ENCODE data around the gene KCNIP4. TPM values are rescaled to one million over a fixed set of nuclear protein-coding genes. Genes with fewer than 3 reads are reported as not detected.

Gene KCNIP4
- total and polyA plus RNA-seq, 3 donors from 2014 or later = 0.68 TPM; not detected in 2

DNA sequence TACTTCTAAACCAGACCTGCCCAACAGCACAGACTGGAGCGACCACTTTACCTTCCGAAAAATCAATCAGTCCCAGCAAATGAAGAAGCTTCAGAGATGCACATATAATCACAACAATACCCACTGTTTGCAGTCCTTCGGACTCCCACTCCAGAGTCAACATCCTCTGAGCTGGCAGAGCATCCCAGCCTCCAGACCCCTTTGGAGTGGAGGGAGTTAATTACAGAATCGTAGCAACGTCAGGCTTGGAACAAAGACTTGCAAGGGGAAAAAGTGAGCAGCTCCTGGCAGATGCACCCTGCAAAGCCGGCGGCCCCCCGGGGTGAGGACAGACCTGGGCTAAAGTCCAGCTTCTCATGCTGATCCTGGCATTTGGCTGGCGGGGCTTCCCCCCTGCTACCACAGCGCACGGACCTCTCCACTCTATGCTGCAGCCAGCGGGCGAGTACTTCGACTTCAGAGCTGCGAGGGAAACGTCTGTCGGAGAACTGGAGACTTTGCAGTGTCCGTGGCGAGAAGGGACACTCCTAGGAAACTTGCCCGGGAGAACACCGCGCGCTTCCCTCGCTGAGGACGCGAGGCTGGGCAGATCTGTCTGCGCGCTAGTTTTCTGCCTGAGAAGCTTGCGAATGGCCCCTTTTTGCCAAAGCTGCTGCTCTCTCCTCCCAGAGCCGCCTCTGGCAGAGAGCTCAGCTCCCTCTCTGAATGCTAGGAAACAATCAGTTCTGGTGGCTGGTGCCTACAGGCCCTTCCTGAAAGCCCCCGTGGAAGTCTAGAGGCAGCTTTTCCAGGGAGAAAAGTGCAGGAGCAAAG is 964.6 kb downstream of the KCNIP4 start:
- no peaks in the 10 kb centered on the region for H3K27me3 ChIP-seq
- TF ChIP-seq POLR2A (IDR thresholded peaks at IDR 0.05) = no peak
- TF ChIP-seq, protein P1, sequence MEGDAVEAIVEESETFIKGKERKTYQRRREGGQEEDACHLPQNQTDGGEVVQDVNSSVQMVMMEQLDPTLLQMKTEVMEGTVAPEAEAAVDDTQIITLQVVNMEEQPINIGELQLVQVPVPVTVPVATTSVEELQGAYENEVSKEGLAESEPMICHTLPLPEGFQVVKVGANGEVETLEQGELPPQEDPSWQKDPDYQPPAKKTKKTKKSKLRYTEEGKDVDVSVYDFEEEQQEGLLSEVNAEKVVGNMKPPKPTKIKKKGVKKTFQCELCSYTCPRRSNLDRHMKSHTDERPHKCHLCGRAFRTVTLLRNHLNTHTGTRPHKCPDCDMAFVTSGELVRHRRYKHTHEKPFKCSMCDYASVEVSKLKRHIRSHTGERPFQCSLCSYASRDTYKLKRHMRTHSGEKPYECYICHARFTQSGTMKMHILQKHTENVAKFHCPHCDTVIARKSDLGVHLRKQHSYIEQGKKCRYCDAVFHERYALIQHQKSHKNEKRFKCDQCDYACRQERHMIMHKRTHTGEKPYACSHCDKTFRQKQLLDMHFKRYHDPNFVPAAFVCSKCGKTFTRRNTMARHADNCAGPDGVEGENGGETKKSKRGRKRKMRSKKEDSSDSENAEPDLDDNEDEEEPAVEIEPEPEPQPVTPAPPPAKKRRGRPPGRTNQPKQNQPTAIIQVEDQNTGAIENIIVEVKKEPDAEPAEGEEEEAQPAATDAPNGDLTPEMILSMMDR (IDR thresholded peaks at IDR 0.05) = no peak
- H3K27ac ChIP-seq = no peak overlapping the region
- no peaks in the 10 kb centered on the region for H3K9me3 ChIP-seq
- no peaks in the 10 kb centered on the region for H3K36me3 ChIP-seq (ENCODE audit: low read depth, missing control alignments)
- intact Hi-C loops (cut with DNase I; ENCODE audit: low total_unique reads) = no loop called here
- H3K4me1 ChIP-seq = no peaks in the 10 kb centered on the region
- H3K4me3 ChIP-seq = no peak overlapping the region
- DNase-seq = no peak
- WGBS, 2 donors = 5 to 7% methylated on average over 26 to 31 of the region's 31 CpGs

DNA sequence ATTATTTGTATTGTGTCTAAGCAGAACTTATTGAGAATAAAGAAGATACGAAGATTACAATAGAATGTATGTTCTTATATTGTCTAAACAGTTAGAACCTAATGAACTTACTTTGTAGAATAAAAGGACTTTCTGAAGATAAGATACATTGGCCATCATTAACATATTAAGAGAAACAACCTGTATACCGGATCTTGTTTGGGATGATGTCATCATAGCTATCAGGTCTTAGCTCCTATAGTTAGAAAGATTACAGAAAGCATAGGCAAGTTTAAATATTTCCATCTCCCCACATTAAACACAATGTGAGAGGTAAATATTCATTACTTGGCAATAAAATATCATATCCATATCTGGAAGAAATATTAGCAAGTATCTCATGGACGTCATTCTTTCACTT is 966.0 kb downstream of the KCNIP4 start:
- H3K27me3 ChIP-seq = no peaks in the 10 kb centered on the region
- H3K4me3 ChIP-seq = no peak overlapping the region
- DNase-seq = no peak
- H3K27ac ChIP-seq = no peak overlapping the region
- no peaks in the 10 kb centered on the region for H3K9me3 ChIP-seq
- intact Hi-C loops (cut with DNase I; ENCODE audit: low total_unique reads) = no loop called here
- H3K4me1 ChIP-seq = no peaks in the 10 kb centered on the region
- no peaks in the 10 kb centered on the region for H3K36me3 ChIP-seq (ENCODE audit: low read depth, missing control alignments)
- whole genome bisulfite sequencing, 2 donors = 69 to 75% methylated on average over 3 of the region's 3 CpGs
- no peak for TF ChIP-seq POLR2A (IDR thresholded peaks at IDR 0.05)
- TF ChIP-seq, protein P1 (IDR thresholded peaks at IDR 0.05) = no peak

DNA sequence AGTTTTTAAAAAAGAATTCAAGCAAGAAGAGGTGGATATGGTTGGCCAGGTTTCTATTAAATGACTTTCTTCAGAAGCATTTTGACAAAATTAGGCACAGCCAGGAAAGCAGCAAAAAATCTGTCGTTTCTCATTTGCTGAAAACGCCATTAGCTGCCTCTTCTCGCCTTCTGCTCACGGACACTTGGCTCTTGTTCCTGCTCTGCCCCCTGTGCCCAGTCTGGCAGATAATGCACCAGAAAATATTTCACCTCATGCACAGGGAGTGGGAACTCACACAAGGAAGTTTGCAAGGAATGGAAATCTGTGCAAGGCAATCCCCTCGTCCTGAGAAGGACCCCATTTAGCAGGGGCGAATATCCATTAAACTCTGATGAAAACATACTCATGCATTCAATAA is 988.3 kb downstream of the KCNIP4 start:
- 39 to 44% methylated on average over 6 of the region's 6 CpGs for WGBS, 2 donors
- H3K4me3 ChIP-seq = no peak overlapping the region
- DNase-seq = no peak
- TF ChIP-seq, protein P1 (IDR thresholded peaks at IDR 0.05) = no peak
- TF ChIP-seq POLR2A (IDR thresholded peaks at IDR 0.05) = no peak
- no peaks in the 10 kb centered on the region for H3K36me3 ChIP-seq (ENCODE audit: low read depth, missing control alignments)
- no peak overlapping the region for H3K27ac ChIP-seq
- H3K9me3 ChIP-seq = no peaks in the 10 kb centered on the region
- no peaks in the 10 kb centered on the region for H3K27me3 ChIP-seq
- no peaks in the 10 kb centered on the region for H3K4me1 ChIP-seq
- intact Hi-C loops (cut with DNase I; ENCODE audit: low total_unique reads) = no loop called here

DNA sequence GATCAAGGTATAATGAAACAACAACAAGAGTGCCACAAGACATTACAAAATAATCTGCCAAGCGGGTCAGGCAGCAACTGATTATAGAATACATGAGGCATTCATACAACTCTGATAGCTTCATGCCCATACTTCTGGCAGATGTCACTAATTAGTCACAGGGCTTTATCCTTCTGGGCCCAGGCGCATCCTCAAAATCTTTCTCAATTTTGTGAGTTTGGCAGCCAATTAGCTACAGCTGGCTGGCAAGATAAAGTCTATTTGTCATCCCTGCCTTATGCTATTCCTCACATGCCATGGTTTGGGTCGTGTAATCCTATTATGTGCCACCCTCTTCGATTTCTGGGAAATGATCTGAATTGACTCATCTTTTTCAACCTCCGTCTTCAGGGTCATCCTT is 994.0 kb downstream of the KCNIP4 start:
- intact Hi-C loops (cut with DNase I; ENCODE audit: low total_unique reads) = no loop called here
- H3K27me3 ChIP-seq = no peaks in the 10 kb centered on the region
- no peaks in the 10 kb centered on the region for H3K9me3 ChIP-seq
- no peaks in the 10 kb centered on the region for H3K36me3 ChIP-seq (ENCODE audit: low read depth, missing control alignments)
- 83% methylated on average over 5 of the region's 5 CpGs for WGBS, 2 donors
- H3K4me3 ChIP-seq = no peak overlapping the region
- no peak overlapping the region for H3K27ac ChIP-seq
- H3K4me1 ChIP-seq = no peaks in the 10 kb centered on the region
- DNase-seq = no peak
- TF ChIP-seq POLR2A (IDR thresholded peaks at IDR 0.05) = no peak
- TF ChIP-seq, protein P1 (IDR thresholded peaks at IDR 0.05) = no peak

DNA sequence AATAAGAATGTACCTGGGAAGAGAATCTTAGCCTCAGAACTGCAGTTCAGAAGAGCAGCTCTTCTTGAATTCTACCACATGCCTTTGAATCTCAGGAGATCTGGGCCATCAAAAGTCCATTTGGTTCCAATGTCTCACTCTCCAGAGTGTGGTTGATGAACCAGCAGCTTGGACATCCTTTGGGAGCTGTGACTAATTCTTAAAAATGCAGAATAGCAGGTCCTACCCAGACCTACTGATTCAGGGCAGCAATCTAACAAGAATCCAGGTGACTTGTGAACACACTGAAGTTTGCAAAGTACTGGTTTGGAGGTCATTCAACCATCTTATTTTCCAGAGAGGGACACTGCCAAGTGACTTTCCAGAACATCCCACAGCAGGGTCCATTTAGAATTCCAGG is 1003.6 kb downstream of the KCNIP4 start:
- Histone ChIP-seq H3K9me3 (no peaks in the 10 kb centered on the region), H3K36me3 (ENCODE audit: low read depth, missing control alignments) (no peaks in the 10 kb centered on the region), H3K27me3 (no peaks in the 10 kb centered on the region), H3K4me1 (no peaks in the 10 kb centered on the region), H3K27ac (no peak overlapping the region), H3K4me3 (no peak overlapping the region)
- intact Hi-C loops (cut with DNase I; ENCODE audit: low total_unique reads) = no loop called here
- no peak for TF ChIP-seq POLR2A (IDR thresholded peaks at IDR 0.05)
- TF ChIP-seq, protein P1 (IDR thresholded peaks at IDR 0.05) = no peak
- no peak for DNase-seq
